Measurements from ENCODE around the gene TDRD3.

TDRD3 gene

GRCh38 chr13:60396783-60397703 lies at the start of gene TDRD3:
TSS of gene TDRD3 (plus strand) at chr13:60397220. CDS start at chr13:60397365, 145 bp downstream.
- Histone ChIP-seq H3K9me2 (replicated peaks; ENCODE audit: control insufficient read depth, low read length) (no peaks in the 10 kb centered on the region), H3K4me3 (ENCODE audit: low read length) (peak within 1 kb of the TSS; percentile 81), H3F3A (ENCODE audit: control insufficient read depth, insufficient read depth) (no peaks in the 10 kb centered on the region), H3K36me3 (ENCODE audit: control insufficient read depth, low read length) (no peaks in the 10 kb centered on the region; the same call in 1 of the 2 replicates), H3K27me3 (ENCODE audit: control insufficient read depth, low read length) (no peaks in the 10 kb centered on the region), H3K79me2 (ENCODE audit: control insufficient read depth, low read length) (peaks cover 44% of the 10 kb centered on the region), H3K9me3 (ENCODE audit: control insufficient read depth, insufficient read depth, low read length) (no peaks in the 10 kb centered on the region), H3K4me2 (ENCODE audit: low read length) (peak within 1 kb of the TSS; percentile 99), H3K27ac (ENCODE audit: low read depth, low read length) (peak within 1 kb of the TSS; percentile 88), H4K20me1 (ENCODE audit: control insufficient read depth, insufficient read depth, low read depth, low read length) (no peaks in the 10 kb centered on the region), H3K4me1 (ENCODE audit: control insufficient read depth, low read length) (peaks cover 40% of the 10 kb centered on the region)
- TF ChIP-seq EZH2phosphoT487 (IDR thresholded peaks at IDR 0.05; ENCODE audit: borderline replicate concordance, low read length) (no peak), CTCF (IDR thresholded peaks at IDR 0.05; ENCODE audit: low read depth, low read length, poor library complexity, severe bottlenecking) (peak; percentile 93)

- Histone ChIP-seq H3K36me3 (ENCODE audit: control insufficient read depth, low read length) (no peaks in the 10 kb centered on the region), H3K4me3 (ENCODE audit: low read length) (no peak overlapping the region), H3K9me2 (replicated peaks; ENCODE audit: control insufficient read depth, low read length) (no peaks in the 10 kb centered on the region), H3K9me3 (ENCODE audit: control insufficient read depth, insufficient read depth, low read length) (no peaks in the 10 kb centered on the region), H3K4me1 (ENCODE audit: control insufficient read depth, low read length) (no peaks in the 10 kb centered on the region), H3F3A (ENCODE audit: control insufficient read depth, insufficient read depth) (no peaks in the 10 kb centered on the region), H3K27ac (ENCODE audit: low read depth, low read length) (no peak overlapping the region), H3K27me3 (ENCODE audit: control insufficient read depth, low read length) (peaks cover 7% of the 10 kb centered on the region; the same call in 1 of the 2 replicates), H3K79me2 (ENCODE audit: control insufficient read depth, low read length) (no peaks in the 10 kb centered on the region), H4K20me1 (ENCODE audit: control insufficient read depth, insufficient read depth, low read depth, low read length) (no peaks in the 10 kb centered on the region), H3K4me2 (ENCODE audit: low read length) (no peak overlapping the region)
- no peak for TF ChIP-seq EZH2phosphoT487 (IDR thresholded peaks at IDR 0.05; ENCODE audit: borderline replicate concordance, low read length)
- TF ChIP-seq CTCF (IDR thresholded peaks at IDR 0.05; ENCODE audit: low read depth, low read length, poor library complexity, severe bottlenecking) = no peak
Observed at GRCh38 chr13:60347690-60348089, 49.3 kb upstream of the TDRD3 start.

GRCh38 chr13:60348097-60348496 lies 48.9 kb upstream of the TDRD3 start:
- Histone ChIP-seq H3K9me2 (replicated peaks; ENCODE audit: control insufficient read depth, low read length) (no peaks in the 10 kb centered on the region), H3K79me2 (ENCODE audit: control insufficient read depth, low read length) (no peaks in the 10 kb centered on the region), H3K27ac (ENCODE audit: low read depth, low read length) (no peak overlapping the region), H3K4me1 (ENCODE audit: control insufficient read depth, low read length) (no peaks in the 10 kb centered on the region), H3K4me2 (ENCODE audit: low read length) (no peak overlapping the region), H3K9me3 (ENCODE audit: control insufficient read depth, insufficient read depth, low read length) (no peaks in the 10 kb centered on the region), H3K27me3 (ENCODE audit: control insufficient read depth, low read length) (peaks cover 7% of the 10 kb centered on the region; the same call in 1 of the 2 replicates), H3K4me3 (ENCODE audit: low read length) (no peak overlapping the region), H4K20me1 (ENCODE audit: control insufficient read depth, insufficient read depth, low read depth, low read length) (no peaks in the 10 kb centered on the region), H3F3A (ENCODE audit: control insufficient read depth, insufficient read depth) (no peaks in the 10 kb centered on the region), H3K36me3 (ENCODE audit: control insufficient read depth, low read length) (no peaks in the 10 kb centered on the region)
- TF ChIP-seq CTCF (IDR thresholded peaks at IDR 0.05; ENCODE audit: low read depth, low read length, poor library complexity, severe bottlenecking) (no peak), EZH2phosphoT487 (IDR thresholded peaks at IDR 0.05; ENCODE audit: borderline replicate concordance, low read length) (no peak)
